Pancreas (tissue), 10 donors: ENCODE measurements around the gene TSSK3. TPM values are rescaled to one million over a fixed set of nuclear protein-coding genes. Genes with fewer than 3 reads are reported as not detected.

ENCODE experiments used
- ATAC-seq, 4 donors: fragments of 200-7000 bp; cut with Tn5 transposase; one replicate each; pipeline versions ENCODE4 v1.8.0 to v1.9.1; 2020; ENCODE audit warnings: mild to moderate bottlenecking in 4 of 4, moderate library complexity in 4 of 4
- DNase-seq, 6 donors: peaks; one replicate each; pipeline ENCODE4 v3.0.0-alpha.2; 2020
- FAIRE-seq: peaks from 2 replicates; lab custom pipeline; 2012; peaks lifted over from hg19 to GRCh38; lab: Jason Lieb, UNC
- H3K27ac ChIP-seq, 4 donors: fragments of 200-600 bp; sonication (generic); 1 replicate in 3 of 4; 2 replicates in 1 of 4; pipeline versions ENCODE4 v1.5.0 to v1.8.0; 2020
- H3K27me3 ChIP-seq, 4 donors: fragments of 200-600 bp; one replicate each; pipeline ENCODE4 v1.8.0; 2021
- H3K36me3 ChIP-seq, 3 donors: fragments of 200-600 bp; sonication (generic) in 1 of 3; one replicate each; pipeline versions ENCODE4 v1.5.0 to v1.8.0; 2020 to 2021
- H3K4me1 ChIP-seq, 3 donors: fragments of 200-600 bp; one replicate each; pipeline ENCODE4 v1.8.0; 2021
- H3K4me3 ChIP-seq, 4 donors: fragments of 200-600 bp; sonication (generic) in 2 of 4; one replicate each; pipeline versions ENCODE4 v1.5.0 to v1.8.0; 2020 to 2021
- H3K9me3 ChIP-seq, 4 donors: fragments of 200-600 bp; one replicate each; pipeline ENCODE4 v1.8.0; 2021
- CTCF ChIP-seq, 4 donors: fragments of 200-600 bp; sonication (generic) in 3 of 4; IDR thresholded peaks; one replicate each; pipeline versions ENCODE4 v1.5.0 to v1.8.0; 2021; ENCODE audit warnings: antibody characterized with exemption in 4 of 4
- WGBS, 2 donors: extraction: QIAGEN DNeasy Blood & Tissue Kit; methylation state at CpG; one replicate each; pipeline ENCODE4 v1.1.7; 2013; 5-methylcytosine and 5-hydroxymethylcytosine counted together
- intact Hi-C, 3 donors: fragments of 100-400 bp; cut with DNase I; formaldehyde crosslinking; loops; one replicate each; pipeline versions ENCODE4 v1.11.1 to v1.14.2; 2022
- polyA plus RNA-seq, 2 donors: library from polyadenylated mRNA; stranded (reverse); fragments of 200-250 nt; gene quantifications; one replicate each; pipeline ENCODE4 v1.2.3, GENCODE V29; 2013
- total RNA-seq, 6 donors: library from RNA; stranded (reverse); fragmentation: NEBNext Ultra II Directional in 4 of 6; extraction: Animal tissue kit (Norgen Biotek cat#: 25700) in 4 of 6; gene quantifications; one replicate each; pipeline versions ENCODE4 v1.2.1 to v1.2.4, GENCODE V29; 2021 to 2023
- donor health status: healthy with polysubstance abuse.
- donor health status: DM: no; HTN: no; CAD: no; lungs with moderate emphysema.
- donor health status: DM: no; HTN: no; CAD: no.
- donor health status: control.
- donor health status: control.
- donor health status: Bipolar disorder and iron deficiency.
- donor health status: DM: yes; HTN: yes; CAD: no.
- donor health status: DM: no; HTN: no; CAD: no.
- donor health status: DM: no; HTN: no; CAD: no.
- donor health status: DM: yes; HTN: yes; CAD: no.

The TSSK3 gene
- total and polyA plus RNA-seq, 8 donors = 0.35 to 2.5 (median 1.3) TPM

GRCh38 chr1:32365445-32365844 lies 3.1 kb downstream of the TSSK3 start:
- Histone ChIP-seq H3K9me3 (no peaks in the 10 kb centered on the region), H3K4me1 (peaks cover 0 to 6% (median 4%) of the 10 kb centered on the region in 3 donors), H3K4me3 (no peak overlapping the region), H3K36me3 (peaks cover 4 to 32% (median 16%) of the 10 kb centered on the region in 3 donors), H3K27ac (no peak overlapping the region), H3K27me3 (no peaks in the 10 kb centered on the region)
- ATAC-seq (no peak), DNase-seq (no peak), FAIRE-seq (no peak)
- TF ChIP-seq CTCF (IDR thresholded peaks at IDR 0.05) = no peak
- intact Hi-C loops = no loop called here
- 88 to 91% methylated on average over 6 of the region's 6 CpGs for WGBS, 2 donors

GRCh38 chr1:32367912-32368635 lies 5.7 kb downstream of the TSSK3 start:
- TF ChIP-seq CTCF (IDR thresholded peaks at IDR 0.05) = no peak
- DNase-seq (no peak), FAIRE-seq (no peak), ATAC-seq (no peak)
- no peaks in the 10 kb centered on the region for H3K9me3 ChIP-seq
- no peak overlapping the region for H3K4me3 ChIP-seq
- H3K27ac ChIP-seq = no peak overlapping the region
- 94 to 95% methylated on average over 7 of the region's 7 CpGs for WGBS, 2 donors
- no peaks in the 10 kb centered on the region for H3K4me1 ChIP-seq
- no peaks in the 10 kb centered on the region for H3K27me3 ChIP-seq
- intact Hi-C loops = no loop called here
- peaks cover 4 to 38% (median 20%) of the 10 kb centered on the region in 3 donors for H3K36me3 ChIP-seq

GRCh38 chr1:32372149-32372756 lies 9.9 kb downstream of the TSSK3 start:
- WGBS, 2 donors = 92 to 94% methylated on average over 5 of the region's 5 CpGs
- Histone ChIP-seq H3K4me3 (no peak overlapping the region), H3K9me3 (no peaks in the 10 kb centered on the region), H3K36me3 (peaks cover 2 to 60% (median 33%) of the 10 kb centered on the region in 3 donors), H3K27ac (no peak overlapping the region), H3K27me3 (no peaks in the 10 kb centered on the region), H3K4me1 (no peaks in the 10 kb centered on the region)
- peak in 3 of 4 donors; percentile 7 to 33 (median 29) for ATAC-seq
- no peak for TF ChIP-seq CTCF (IDR thresholded peaks at IDR 0.05)
- no peak for DNase-seq
- intact Hi-C loops = no loop called here
- no peak for FAIRE-seq

GRCh38 chr1:32373996-32374592 lies 11.8 kb downstream of the TSSK3 start:
- WGBS, 2 donors = 33 to 39% methylated on average over 1 of the region's 1 CpG
- Histone ChIP-seq H3K36me3 (peaks cover 0 to 61% (median 50%) of the 10 kb centered on the region in 3 donors), H3K4me3 (no peak overlapping the region), H3K27ac (no peak overlapping the region), H3K9me3 (no peaks in the 10 kb centered on the region), H3K27me3 (no peaks in the 10 kb centered on the region), H3K4me1 (no peaks in the 10 kb centered on the region)
- FAIRE-seq (no peak), ATAC-seq (no peak), DNase-seq (no peak)
- no peak for TF ChIP-seq CTCF (IDR thresholded peaks at IDR 0.05)
- intact Hi-C loops = no loop called here
